Measurements from ENCODE around the gene SWI5.

The SWI5 gene

GRCh38 chr9:128251732-128252100, 24.4 kb upstream of the SWI5 start:
- no peak for DNase-seq (ENCODE audit: low read depth, low spot score)

- no peak for DNase-seq (ENCODE audit: low read depth, low spot score)
Observed at GRCh38 chr9:128252317-128253139, 23.5 kb upstream of the SWI5 start.

GRCh38 chr9:128253140-128253990, 22.7 kb upstream of the SWI5 start:
- no peak for DNase-seq (ENCODE audit: low read depth, low spot score)

GRCh38 chr9:128253991-128254346, 22.1 kb upstream of the SWI5 start:
- DNase-seq (ENCODE audit: low read depth, low spot score) = no peak

- no peak for DNase-seq (ENCODE audit: low read depth, low spot score)
Observed at GRCh38 chr9:128254362-128254761, 21.7 kb upstream of the SWI5 start.

- DNase-seq (ENCODE audit: low read depth, low spot score) = no peak
Observed at GRCh38 chr9:128254855-128255759, 21.0 kb upstream of the SWI5 start.

GRCh38 chr9:128257086-128257825, 18.8 kb upstream of the SWI5 start:
- DNase-seq (ENCODE audit: low read depth, low spot score) = no peak

- DNase-seq (ENCODE audit: low read depth, low spot score) = no peak
Observed at GRCh38 chr9:128257907-128258306, 18.2 kb upstream of the SWI5 start.

- DNase-seq (ENCODE audit: low read depth, low spot score) = no peak
Observed at GRCh38 chr9:128258326-128258725, 17.8 kb upstream of the SWI5 start.

GRCh38 chr9:128259156-128259555, 16.9 kb upstream of the SWI5 start:
- DNase-seq (ENCODE audit: low read depth, low spot score) = no peak

- DNase-seq (ENCODE audit: low read depth, low spot score) = no peak
Observed at GRCh38 chr9:128260340-128260739, 15.7 kb upstream of the SWI5 start.

- no peak for DNase-seq (ENCODE audit: low read depth, low spot score)
Observed at GRCh38 chr9:128262687-128263086, 13.4 kb upstream of the SWI5 start.

GRCh38 chr9:128265348-128265847, 10.7 kb upstream of the SWI5 start:
- no peak for DNase-seq (ENCODE audit: low read depth, low spot score)

GRCh38 chr9:128266868-128267590, 9.0 kb upstream of the SWI5 start:
- no peak for DNase-seq (ENCODE audit: low read depth, low spot score)

- no peak for DNase-seq (ENCODE audit: low read depth, low spot score)
Observed at GRCh38 chr9:128271112-128271511, 5.0 kb upstream of the SWI5 start.

- DNase-seq (ENCODE audit: low read depth, low spot score) = no peak
Observed at GRCh38 chr9:128271512-128271911, 4.6 kb upstream of the SWI5 start.

- no peak for DNase-seq (ENCODE audit: low read depth, low spot score)
Observed at GRCh38 chr9:128274245-128274644, 1.8 kb upstream of the SWI5 start.

GRCh38 chr9:128275198-128276007, 673 bp upstream of the SWI5 start, which contains the start of gene GOLGA2:
Gene GOLGA2 (minus strand): TSS chr9:128276007. CDS start chr9:128275976, 31 bp downstream.
- DNase-seq (ENCODE audit: low read depth, low spot score) = no peak

GRCh38 chr9:128276574-128277270, 646 bp downstream of the SWI5 start:
- DNase-seq (ENCODE audit: low read depth, low spot score) = no peak

All from activated naive CD8-positive, alpha-beta T cell treated with anti-CD3 and anti-CD28 coated beads, Interleukin-2, amount 50 U/mL, for 16 hours (primary cell).